ENCODE results near the gene CTTNBP2. TPM values are rescaled to one million over a fixed set of nuclear protein-coding genes. Genes with fewer than 3 reads are reported as not detected.

CTTNBP2 gene
- total and polyA plus RNA-seq, 2 of the 4 experiments (the other 2 are of a cell fraction) = 6.6 to 11.3 TPM

DNA sequence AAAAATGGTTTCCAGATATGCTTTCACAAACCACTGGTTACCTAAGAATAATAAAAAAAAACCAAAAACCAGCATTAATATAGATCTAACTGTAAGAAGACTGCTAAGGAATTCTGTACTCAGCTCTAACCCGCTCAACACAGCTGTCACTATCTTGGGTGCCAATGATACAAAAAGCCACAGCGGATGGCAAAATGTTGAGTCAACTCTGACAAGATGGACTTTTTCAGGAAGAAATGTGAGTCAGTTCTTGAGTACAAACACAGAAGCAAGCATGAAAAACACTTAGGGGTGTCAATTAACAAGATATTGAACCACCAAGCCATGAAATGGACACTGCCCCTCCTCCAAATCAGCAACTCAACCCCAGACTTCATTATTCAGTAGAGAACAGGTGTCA is 55.0 kb downstream of the CTTNBP2 start:
- H4K8ac ChIP-seq (ENCODE audit: low read depth in 2 of 2, low read length in 2 of 2) = 0 out of 4 replicates have a peak overlapping the region, but pooled peaks of 1 of the 2 experiments have one; percentile 55
- intact Hi-C loops (cut with micrococcal nuclease) = no loop called here
- H3K4ac ChIP-seq (ENCODE audit: low read depth, low read length) = peak overlapping the region; percentile 53; the same call in 1 of the 2 replicates
- no peaks in the 10 kb centered on the region for H3K36me3 ChIP-seq (ENCODE audit: control insufficient read depth, insufficient read depth, low read length)
- H4K5ac ChIP-seq (ENCODE audit: low read depth, low read length) = 0 out of 2 replicates have a peak overlapping the region, but pooled peaks have one; percentile 33
- no peak overlapping the region for H3K27ac ChIP-seq (ENCODE audit: insufficient read depth, low read length)
- POLR2A ChIA-PET (ENCODE audit: unreplicated experiment) = no interaction called here
- no TSS peak for BruUV-seq (replicated peaks)
- CTCF ChIA-PET = no interaction called here
- H2AK5ac ChIP-seq (ENCODE audit: low read depth, low read length) = no peak overlapping the region
- in situ Hi-C loops (cut with MboI; ENCODE audit: low sequenced_read_pairs) = no loop called here
- no peak overlapping the region for H2AFZ ChIP-seq (replicated peaks; ENCODE audit: low read length, poor library complexity)
- no peak overlapping the region for H3K9ac ChIP-seq (ENCODE audit: low read depth, low read length)
- H3K23ac ChIP-seq (ENCODE audit: low read depth, low read length) = 0 out of 2 replicates have a peak overlapping the region, but pooled peaks have one; percentile 52
- 0 out of 2 replicates have a peak overlapping the region, but pooled peaks have one; percentile 65 for H3K14ac ChIP-seq (replicated peaks; ENCODE audit: low read depth, low read length)
- ATAC-seq (ENCODE audit: low read depth) = no peak
- DNase-seq = no peak
- no peak overlapping the region; the same call in 1 of the 2 replicates for H4K91ac ChIP-seq (ENCODE audit: insufficient read depth, low read depth, low read length)
- no peak overlapping the region for H2AK9ac ChIP-seq (replicated peaks; ENCODE audit: low read depth, low read length, poor library complexity)
- H2BK5ac ChIP-seq (ENCODE audit: low read depth, low read length, poor library complexity, severe bottlenecking) = no peak overlapping the region
- WGBS, 2 experiments (ENCODE audit: extremely low coverage in 2 of 2, insufficient read length in 1 of 2) = no CpG with 5 or more reads among the region's 2 CpGs
- dilution Hi-C loops (cut with HindIII; ENCODE audit: low sequenced_read_pairs, unreplicated experiment) = no loop called here
- no peak overlapping the region for H2BK120ac ChIP-seq (ENCODE audit: low read depth, low read length)
- peaks cover 8% of the 10 kb centered on the region for H3K4me1 ChIP-seq (ENCODE audit: control insufficient read depth, insufficient read depth, low read length)
- H2BK15ac ChIP-seq (ENCODE audit: low read depth, low read length) = peak overlapping the region; percentile 88; the same call in 1 of the 3 replicates
- H4K20me1 ChIP-seq (ENCODE audit: insufficient read depth, low read length) = no peaks in the 10 kb centered on the region
- H3K18ac ChIP-seq (ENCODE audit: low read depth, low read length) = peak overlapping the region; percentile 68; the same call in 1 of the 2 replicates
- H3K4me3 ChIP-seq (ENCODE audit: insufficient read depth, low read depth, low read length) = no peak overlapping the region
- H3K9me1 ChIP-seq (ENCODE audit: insufficient read depth, low read length) = 0 out of 2 replicates have a peak, but pooled peaks cover 5% of the 10 kb centered on the region
- no peak overlapping the region for H3K4me2 ChIP-seq (ENCODE audit: low read depth, low read length)
- no peaks in the 10 kb centered on the region for H3K27me3 ChIP-seq (ENCODE audit: control insufficient read depth, insufficient read depth, low read length)
- peaks cover 0 to 6% of the 10 kb centered on the region in 2 experiments; a peak in 1 of 4 replicates for H3K79me1 ChIP-seq (ENCODE audit: low read depth in 1 of 2, low read length in 2 of 2)
- TF ChIP-seq, protein P1, sequence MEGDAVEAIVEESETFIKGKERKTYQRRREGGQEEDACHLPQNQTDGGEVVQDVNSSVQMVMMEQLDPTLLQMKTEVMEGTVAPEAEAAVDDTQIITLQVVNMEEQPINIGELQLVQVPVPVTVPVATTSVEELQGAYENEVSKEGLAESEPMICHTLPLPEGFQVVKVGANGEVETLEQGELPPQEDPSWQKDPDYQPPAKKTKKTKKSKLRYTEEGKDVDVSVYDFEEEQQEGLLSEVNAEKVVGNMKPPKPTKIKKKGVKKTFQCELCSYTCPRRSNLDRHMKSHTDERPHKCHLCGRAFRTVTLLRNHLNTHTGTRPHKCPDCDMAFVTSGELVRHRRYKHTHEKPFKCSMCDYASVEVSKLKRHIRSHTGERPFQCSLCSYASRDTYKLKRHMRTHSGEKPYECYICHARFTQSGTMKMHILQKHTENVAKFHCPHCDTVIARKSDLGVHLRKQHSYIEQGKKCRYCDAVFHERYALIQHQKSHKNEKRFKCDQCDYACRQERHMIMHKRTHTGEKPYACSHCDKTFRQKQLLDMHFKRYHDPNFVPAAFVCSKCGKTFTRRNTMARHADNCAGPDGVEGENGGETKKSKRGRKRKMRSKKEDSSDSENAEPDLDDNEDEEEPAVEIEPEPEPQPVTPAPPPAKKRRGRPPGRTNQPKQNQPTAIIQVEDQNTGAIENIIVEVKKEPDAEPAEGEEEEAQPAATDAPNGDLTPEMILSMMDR (conservative IDR thresholded peaks at IDR 0.05; ENCODE audit: low read depth, low read length) = no peak
- TF ChIP-seq MAZ (IDR thresholded peaks at IDR 0.05; ENCODE audit: borderline replicate concordance, low read depth, low read length) (no peak), CEBPB (IDR thresholded peaks at IDR 0.05; ENCODE audit: low read depth, low read length) (no peak), MAFK (IDR thresholded peaks at IDR 0.05; ENCODE audit: low read depth, low read length) (no peak), CHD1 (IDR thresholded peaks at IDR 0.05; ENCODE audit: low read depth, low read length) (no peak), FOS (IDR thresholded peaks at IDR 0.05; ENCODE audit: low read depth, low read length) (no peak), BHLHE40 (IDR thresholded peaks at IDR 0.05; ENCODE audit: low read depth, low read length) (no peak), RAD21 (IDR thresholded peaks at IDR 0.05; ENCODE audit: low read length) (no peak), SMC3 (IDR thresholded peaks at IDR 0.05; ENCODE audit: low read depth, low read length) (no peak), POLR2A (IDR thresholded peaks at IDR 0.05; ENCODE audit: low read depth, low read length) (no peak), NFE2L2 (IDR thresholded peaks at IDR 0.05; ENCODE audit: low read depth, low read length) (no peak), RCOR1 (IDR thresholded peaks at IDR 0.05; ENCODE audit: insufficient replicate concordance, low read length) (no peak), RFX5 (IDR thresholded peaks at IDR 0.05; ENCODE audit: low read depth, low read length) (no peak), MXI1 (IDR thresholded peaks at IDR 0.05; ENCODE audit: borderline replicate concordance, low read depth, low read length) (no peak)
- TF ChIP-seq, protein P2, sequence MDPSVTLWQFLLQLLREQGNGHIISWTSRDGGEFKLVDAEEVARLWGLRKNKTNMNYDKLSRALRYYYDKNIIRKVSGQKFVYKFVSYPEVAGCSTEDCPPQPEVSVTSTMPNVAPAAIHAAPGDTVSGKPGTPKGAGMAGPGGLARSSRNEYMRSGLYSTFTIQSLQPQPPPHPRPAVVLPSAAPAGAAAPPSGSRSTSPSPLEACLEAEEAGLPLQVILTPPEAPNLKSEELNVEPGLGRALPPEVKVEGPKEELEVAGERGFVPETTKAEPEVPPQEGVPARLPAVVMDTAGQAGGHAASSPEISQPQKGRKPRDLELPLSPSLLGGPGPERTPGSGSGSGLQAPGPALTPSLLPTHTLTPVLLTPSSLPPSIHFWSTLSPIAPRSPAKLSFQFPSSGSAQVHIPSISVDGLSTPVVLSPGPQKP (IDR thresholded peaks at IDR 0.05; ENCODE audit: borderline replicate concordance, low read depth, low read length) = no peak
- TF ChIP-seq, protein P3, sequence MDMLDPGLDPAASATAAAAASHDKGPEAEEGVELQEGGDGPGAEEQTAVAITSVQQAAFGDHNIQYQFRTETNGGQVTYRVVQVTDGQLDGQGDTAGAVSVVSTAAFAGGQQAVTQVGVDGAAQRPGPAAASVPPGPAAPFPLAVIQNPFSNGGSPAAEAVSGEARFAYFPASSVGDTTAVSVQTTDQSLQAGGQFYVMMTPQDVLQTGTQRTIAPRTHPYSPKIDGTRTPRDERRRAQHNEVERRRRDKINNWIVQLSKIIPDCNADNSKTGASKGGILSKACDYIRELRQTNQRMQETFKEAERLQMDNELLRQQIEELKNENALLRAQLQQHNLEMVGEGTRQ (IDR thresholded peaks at IDR 0.05; ENCODE audit: low read depth, low read length) = no peak
- H2BK20ac ChIP-seq (ENCODE audit: low read depth, low read length) = peak overlapping the region; percentile 13; the same call in 1 of the 2 replicates
- H3K56ac ChIP-seq (ENCODE audit: extremely low read depth, insufficient read depth, low read length) = no peak overlapping the region
- H3K9me3 ChIP-seq (ENCODE audit: control insufficient read depth, insufficient read depth, low read length) = no peaks in the 10 kb centered on the region
